Glomerular endothelial cell (primary cell): ENCODE measurements around the gene NEDD8. TPM values are rescaled to one million over a fixed set of nuclear protein-coding genes. Genes with fewer than 3 reads are reported as not detected.
A peak's percentile ranks its signal among the peaks of the same experiment; 100 is the strongest.

Experiments used
- DNase-seq: peaks from one replicate; pipeline ENCODE4 v3.0.0-alpha.2; 2011; ENCODE audit warnings: low read depth, low spot score; ENCODE audit errors: extremely low read depth
- total RNA-seq: library from RNA; depleted of rRNA; stranded (reverse); fragments of >200 nt; gene quantifications from 2 replicates; pipeline ENCODE4 v1.2.3, GENCODE V29; 2015

Gene NEDD8
- total RNA-seq: 226 and 248 TPM in 2 replicates

DNA sequence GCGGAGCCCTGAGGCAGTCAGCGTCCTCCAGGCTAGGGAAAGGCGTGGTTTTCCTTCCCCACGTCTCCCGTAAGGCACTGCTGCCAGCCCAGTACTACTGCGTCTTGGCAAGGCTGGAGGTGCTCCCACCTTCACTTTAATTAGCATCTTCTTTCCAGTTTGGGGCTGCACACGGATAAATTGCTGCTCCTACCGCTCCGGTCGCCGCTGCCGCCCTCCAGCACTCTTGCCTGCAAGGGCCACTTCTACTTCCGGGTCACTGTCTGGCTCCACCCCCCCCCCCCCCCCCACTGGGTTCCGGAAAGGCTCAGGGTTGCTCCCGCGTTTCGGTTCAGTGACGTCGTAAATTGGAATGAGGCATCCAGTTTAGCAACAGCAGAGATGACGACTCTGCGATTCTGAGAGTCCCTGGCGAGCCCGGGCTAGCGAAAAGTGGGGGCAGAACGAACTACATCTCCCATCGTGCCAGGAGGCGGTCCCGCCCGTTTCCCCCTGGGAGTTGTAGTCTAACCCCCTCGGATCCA lies at the start of gene NEDD8:
Gene NEDD8, minus strand, starts transcription at position 247 of the 524 bp plus-strand sequence. Its CDS starts 100 bp downstream, at position 147.
- DNase-seq: peak; percentile 71

DNA sequence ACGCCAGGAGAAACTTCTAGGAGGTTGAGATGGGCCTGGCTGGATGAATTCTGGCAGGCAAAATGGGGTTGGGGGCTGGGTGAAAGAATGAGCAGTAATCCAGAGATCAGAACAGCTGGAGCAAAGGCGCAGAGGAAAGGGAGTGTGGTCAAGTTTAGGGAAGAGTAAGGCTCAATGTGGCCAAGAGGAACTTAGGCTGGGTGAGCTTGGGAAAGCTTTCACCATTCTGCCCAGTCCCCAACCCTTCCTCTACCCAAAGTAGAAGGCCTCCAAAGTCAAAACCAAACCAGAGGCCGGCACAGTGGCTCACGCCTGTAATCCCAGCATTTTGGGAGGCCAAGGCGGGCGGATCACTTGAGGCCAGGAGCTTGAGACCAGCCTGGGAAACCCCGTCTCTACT lies 49.5 kb upstream of the NEDD8 start:
- DNase-seq: no peak

DNA sequence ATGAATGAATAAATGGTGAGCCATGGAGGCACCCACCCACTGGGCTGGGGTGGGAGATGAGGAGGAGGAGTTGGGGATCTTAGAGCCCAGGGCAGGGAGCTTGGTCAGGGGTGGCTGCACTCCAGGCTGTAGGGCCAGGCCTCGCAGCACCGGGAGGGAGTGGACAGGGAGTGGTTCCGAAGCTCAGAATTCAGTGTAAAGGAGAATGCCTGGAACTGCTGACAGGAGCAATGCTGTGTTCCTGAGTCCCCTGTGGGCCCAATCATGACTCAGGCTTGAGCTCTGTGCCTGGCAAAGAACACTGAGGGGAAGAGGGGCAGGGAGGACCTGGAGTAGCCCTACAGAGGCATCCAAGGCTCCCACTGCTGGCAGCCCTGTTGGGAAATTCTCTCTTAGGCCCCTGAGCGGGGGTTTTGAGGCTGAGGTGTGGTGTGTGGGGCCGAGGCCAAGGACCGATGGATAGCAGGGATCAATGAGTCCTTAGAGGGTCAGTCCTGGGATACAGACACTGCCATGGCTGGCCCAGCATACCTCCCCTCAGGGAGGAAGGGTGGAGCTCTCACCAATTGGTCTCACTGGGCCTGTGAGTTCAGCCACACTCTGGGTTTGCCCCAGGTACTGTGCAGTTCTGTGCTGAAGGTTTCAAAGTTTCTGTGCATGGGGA lies 48.8 kb upstream of the NEDD8 start:
- no peak for DNase-seq

DNA sequence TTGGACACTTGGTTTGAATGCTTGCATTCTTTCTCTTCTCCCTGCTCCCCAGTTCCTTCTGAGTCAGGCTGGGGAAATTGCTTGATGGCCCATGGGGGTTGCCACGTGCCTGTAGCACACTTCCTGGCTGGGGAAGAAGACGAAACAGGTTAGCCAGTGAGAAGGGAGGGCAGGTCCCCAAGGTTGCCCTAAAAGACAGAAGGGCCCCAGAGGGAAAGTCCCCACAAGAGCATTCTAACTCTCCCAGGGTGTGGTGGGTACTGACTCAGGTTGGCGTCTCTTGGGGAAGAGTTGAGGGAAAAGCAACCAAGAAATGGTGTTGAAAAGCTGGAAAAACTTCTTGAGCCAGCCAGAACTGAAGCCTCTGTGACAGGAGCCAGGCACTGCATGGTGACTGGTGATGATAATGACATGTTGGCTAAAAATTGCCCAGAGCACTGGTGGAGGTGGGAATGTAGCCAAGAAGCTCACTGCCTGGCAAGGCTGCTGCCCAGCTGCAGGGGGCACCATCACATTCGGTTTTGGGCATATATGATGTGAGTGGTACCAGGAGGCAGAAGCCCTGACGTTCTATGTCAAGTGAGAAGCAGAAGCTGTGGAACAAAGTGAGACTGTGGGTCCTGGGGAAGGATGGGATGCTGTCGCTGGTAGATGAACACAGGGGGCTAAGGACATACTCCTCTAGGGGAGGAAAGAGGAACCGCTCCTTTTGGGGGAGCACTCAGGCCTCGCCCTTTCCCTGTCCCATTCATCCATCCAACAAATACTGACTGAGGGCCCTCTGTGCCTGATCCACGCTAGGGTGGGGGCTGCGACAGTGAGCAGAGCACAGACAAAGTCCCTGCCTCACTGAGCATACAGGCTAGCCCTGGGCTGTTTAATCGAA lies 47.4 kb upstream of the NEDD8 start:
- no peak for DNase-seq

DNA sequence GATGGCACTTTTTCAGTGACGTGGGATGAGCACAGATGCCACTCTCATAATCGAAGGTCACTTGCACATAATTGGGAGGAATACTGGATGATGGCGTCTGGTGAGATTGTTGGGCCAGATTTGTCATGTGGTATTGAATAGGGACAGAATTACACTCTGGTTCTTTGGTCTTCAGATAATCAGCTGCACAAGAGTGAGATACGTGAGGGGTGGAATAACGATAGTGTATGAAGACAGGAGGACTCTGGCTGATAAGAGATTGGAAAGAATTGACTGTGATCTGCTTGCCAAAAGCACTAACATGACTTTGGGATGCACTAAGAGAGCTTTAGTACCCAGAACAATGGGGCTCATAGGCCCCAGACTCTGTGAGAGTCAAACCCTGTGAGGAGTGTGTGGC lies 46.3 kb upstream of the NEDD8 start:
- no peak for DNase-seq

DNA sequence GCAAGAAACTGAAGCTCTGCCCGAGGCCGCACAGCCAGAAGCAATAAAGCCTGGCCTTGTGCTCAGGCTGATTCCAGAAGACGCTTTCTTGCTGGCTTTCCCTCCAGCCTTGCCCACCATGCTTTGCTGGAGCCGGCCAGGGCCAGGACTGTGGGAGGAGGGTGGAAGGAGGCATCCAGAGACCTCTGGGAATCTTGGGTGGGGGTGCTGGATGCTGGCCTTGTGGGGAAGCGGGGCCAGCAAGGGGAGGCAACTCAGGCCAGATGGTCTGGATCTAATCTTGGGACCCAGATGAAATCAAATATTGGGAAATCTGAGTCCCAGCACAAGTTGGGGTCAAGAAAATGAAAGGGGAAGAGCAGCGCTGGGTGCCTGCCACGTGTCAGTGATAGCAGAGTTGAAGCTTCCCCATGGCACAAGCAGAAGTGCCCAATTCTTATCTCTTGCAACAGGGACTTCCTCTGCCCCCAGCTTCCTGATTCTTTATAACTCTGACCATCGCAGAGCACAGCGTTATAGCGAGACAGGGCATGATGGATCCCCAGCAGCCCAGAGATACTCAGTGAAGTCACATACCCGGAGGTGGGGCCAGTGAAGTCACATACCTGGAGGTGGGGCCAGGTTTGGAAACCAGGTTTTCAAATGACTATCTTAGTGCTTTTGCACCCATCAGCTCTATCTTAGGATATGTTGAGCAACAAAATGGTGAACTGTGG lies 45.6 kb upstream of the NEDD8 start:
- DNase-seq: no peak

DNA sequence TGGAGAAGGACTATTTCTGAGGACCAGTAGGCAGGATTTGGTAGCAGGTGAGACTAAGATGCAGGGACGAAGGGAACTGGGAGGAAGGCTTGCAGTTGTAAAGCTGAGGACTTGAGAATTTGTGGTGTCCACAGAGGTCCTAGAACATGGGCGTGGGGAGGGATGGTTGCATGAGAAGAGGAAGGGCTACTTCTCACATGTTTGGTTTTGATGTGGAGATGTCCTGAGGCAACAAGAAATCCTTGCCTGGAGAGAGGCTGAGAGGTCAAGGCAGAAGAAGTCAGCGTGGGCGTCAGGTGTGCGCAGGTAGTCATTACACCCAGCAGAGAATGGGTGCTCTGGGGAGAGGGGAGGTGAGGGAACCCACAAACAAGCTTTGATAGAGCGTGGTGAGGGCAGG lies 44.9 kb upstream of the NEDD8 start:
- DNase-seq: no peak

DNA sequence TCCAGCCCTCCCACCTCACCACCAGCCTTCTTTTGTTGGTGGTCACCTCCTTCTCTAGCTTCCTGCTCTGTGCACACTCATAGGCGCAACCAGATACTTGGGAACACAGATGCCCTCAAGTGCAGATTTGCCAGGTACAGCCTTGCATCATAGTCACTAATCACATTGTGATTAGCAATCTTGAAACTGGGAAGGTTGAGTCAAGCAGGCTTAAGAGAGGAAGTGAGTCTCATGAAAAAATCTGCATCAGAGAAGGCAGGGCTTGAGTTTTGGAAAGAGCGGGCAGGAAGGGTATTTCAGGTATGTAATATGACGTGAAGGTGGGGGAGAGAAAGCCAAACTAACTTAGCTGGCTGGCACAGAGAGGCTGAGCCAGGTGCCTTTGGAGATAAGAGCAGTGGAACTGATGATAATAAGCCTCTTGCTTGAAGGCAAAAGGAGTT lies 42.0 kb upstream of the NEDD8 start:
- DNase-seq: no peak

DNA sequence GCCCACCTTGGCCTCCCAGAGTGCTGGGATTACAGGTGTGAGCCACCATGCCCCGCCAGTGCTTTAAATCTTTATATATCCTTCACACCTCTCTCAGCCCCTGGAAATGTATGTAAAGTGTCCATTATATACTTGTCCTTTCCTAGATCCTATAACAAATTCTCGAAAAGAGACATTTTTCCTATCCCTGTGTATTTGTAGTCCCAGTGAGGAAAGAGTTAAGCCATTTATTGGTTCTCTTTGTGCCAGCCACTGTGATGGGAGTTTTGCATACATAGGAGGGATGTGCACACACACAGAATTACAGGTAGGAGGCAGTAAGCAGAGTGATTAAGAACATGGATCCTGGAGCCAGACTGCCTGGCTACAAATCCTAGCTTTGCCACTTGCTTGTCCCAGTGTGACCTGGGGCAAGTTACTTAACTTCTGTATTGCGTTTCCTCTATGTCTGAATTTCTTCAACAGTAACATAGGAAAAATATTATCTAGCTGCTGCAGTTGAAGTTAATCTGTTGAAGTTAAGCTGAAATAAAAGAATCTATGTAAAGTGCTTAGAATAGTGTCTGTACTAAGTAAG lies 41.3 kb upstream of the NEDD8 start:
- no peak for DNase-seq

DNA sequence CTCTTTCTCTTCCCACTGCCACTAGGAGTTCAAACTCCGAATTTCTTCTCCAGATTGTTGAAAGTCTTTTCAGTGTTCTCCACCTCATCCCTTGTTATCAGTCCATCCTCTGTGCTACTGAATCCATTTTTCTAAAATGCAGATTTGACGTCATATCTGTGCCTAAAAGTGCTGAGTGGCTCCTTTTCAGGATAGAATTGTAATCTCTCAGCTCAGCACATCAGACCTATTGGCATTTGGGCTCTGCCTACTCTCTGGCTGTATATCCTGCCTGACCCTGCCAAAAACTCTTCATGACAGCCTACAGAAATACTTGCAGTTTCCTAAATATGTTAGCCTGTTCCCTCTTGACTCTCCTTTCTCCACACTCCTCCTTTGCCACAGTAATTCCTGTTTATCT lies 40.3 kb upstream of the NEDD8 start:
- no peak for DNase-seq

DNA sequence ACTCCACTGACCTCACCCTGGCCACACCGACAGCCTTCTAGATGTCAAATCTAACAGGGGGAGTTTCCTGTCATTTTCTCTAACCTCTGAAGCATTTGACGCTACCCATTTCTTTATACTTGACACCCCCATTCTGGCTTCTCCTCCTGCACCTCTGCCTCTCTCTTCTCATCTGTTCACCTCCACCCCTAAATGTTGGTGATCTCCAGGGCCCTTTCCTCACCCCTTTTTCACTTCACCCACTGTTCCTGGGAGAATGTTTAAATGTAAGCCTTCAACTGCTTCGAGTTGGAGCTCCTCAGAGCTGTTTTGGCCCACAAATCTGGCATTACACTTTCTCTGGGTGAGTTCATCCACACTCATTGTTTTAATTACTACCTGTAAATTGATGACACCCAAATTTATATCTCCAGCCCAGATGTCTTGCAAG lies 39.7 kb upstream of the NEDD8 start:
- DNase-seq: no peak

DNA sequence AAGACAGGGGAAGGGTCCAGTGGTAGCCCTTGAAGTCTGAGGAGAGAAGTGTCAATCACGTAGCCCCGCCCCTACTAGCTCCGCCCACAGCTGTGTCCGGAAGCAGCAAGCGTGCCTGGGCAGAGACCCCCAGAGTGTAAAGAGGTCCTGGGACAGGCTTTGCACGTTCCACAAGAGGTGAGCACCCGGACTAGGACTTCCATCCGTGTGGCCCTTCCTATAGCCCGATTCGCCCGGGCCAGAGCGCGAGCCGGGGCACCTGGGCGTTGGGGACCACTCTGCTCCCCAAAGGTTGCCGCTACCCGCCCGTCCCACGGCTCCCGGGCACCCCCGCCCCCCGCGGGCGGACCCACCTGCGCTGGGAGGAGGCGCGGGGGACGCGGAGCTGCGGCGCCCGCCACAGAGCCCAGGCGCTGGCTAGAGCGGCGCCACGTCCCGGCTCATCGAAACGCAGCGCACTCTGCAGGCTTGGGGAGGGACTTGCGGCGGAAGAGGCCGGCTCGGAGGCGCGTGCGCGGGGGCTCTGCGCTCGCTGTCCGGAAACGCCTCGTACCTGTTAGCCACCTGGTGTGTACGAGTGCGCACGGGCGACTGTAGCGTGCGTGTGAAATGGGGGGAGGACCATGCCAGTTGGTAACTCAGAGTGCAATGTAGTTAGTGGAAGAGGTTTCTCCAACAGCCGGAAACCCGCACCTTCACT lies 39.1 kb upstream of the NEDD8 start, which contains the start of gene RABGGTA:
Gene RABGGTA, minus strand, starts transcription at position 464 of the 700 bp plus-strand sequence. CDS start 482 bp downstream, outside the sequence.
- no peak for DNase-seq

DNA sequence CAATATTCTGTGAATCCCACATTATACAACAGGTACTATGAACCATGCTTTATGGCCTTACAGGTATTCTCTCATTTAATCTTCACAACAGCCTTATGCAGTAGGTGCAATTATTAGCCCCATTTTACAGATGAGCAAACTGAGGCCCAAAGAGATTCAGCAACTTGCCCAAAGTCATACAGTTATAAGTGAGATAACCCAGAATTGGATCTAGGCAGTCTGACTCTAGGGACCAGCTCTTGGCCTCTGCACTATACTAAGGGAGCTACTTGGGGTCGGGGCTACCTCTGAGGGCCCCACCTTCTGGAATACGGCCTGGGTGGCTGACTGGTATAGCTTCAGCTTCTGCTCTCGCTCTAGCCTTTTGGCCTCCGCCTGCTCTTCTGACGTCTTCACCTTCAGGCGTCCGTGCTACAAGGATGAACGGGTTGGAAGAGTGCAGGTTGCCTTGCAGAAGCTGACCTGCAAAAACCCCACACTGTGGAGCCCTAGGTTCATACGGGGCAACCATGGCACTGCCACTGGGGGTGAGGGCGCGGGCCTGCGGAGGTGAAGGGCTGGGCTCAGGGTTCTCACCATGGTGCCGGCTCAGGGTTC lies 38.5 kb upstream of the NEDD8 start:
- DNase-seq: no peak

DNA sequence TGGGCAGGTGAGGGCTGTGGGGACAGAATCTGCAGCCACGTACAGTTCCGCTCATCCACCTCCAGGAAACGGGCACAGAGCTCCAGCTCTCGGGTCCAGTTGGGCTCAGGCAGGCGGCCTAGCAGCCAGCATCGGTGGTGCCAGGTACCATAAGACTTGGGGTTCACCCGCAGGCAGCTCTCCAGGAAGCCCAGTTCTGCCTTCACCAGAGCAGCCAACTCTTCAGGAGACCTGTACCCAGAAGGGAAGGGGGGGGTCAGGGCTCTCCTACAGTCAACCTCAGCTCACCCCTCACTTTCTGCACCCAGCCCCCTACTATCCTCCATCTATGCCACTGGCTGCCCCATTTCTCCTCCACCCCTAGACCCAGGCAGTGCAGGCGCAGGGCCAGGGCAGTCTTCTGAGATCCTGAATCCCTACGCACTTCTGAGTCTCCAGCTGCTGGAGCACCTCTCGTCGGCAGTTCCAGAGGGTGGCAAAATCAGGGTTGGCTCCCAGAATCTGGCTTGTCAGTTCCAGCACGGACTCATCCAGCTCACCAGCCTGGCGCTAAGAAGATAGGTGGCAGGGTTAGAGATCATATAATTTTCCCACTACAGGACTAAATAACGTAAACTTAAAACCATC lies 37.9 kb upstream of the NEDD8 start:
- DNase-seq: no peak

DNA sequence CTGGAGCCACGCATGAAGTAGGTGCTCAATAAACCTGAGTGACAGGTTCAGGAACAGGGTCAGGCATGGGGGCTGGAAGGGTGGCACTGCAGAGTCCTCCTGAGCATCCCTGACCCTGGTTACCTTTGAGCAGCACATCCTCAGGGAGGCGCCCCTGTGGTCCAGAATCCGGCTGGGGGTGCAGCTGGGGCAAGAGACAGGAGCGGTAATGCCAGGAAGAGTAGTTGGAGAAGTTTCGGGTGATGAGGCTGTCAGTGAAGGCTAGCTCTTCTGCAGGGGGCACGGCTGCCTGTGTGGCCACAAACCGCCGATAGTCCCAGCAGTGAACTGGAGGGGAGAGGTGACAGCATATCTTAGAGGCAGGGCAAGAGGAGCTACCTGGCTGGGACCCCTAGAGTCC lies 37.2 kb upstream of the NEDD8 start:
- no peak for DNase-seq

DNA sequence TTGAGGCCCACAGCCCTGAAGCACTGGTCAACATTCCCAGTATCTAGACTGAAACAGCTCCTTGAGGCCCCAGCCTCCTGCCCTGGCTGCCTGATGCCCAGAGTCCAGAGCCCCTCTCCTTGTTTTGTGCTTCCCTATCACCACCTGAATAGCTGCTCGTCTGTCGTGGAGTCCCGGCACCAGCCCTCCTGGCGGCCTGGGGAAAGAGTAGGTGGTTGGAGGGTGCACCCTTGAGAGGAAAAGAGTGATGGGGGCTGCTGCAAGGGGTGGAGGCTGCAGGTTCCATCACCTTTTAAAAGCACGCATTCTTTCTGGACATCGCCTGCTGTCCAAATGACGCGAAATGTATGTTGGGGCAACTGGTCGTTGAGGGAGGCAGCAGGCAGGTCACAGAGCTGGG lies 36.1 kb upstream of the NEDD8 start:
- DNase-seq: no peak

DNA sequence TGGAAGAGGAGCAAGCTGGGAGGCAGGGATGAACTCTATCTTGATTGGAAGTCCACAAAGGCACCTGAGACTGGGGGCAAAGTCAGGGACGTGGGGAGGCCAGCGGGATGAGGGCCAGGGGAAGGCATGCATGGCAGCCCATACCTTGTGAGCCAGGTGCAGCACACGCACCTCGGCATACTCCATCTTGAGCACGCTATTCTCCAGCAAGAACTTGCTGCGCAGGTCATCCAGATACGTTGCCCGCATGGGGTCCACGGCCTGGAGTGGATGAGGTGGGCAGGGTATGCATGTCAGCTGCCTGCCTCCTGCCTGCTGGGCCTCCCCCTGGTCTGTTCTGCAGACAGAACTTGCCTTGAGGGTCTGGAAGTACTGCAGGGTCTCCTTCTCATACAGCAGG lies 35.3 kb upstream of the NEDD8 start:
- no peak for DNase-seq

DNA sequence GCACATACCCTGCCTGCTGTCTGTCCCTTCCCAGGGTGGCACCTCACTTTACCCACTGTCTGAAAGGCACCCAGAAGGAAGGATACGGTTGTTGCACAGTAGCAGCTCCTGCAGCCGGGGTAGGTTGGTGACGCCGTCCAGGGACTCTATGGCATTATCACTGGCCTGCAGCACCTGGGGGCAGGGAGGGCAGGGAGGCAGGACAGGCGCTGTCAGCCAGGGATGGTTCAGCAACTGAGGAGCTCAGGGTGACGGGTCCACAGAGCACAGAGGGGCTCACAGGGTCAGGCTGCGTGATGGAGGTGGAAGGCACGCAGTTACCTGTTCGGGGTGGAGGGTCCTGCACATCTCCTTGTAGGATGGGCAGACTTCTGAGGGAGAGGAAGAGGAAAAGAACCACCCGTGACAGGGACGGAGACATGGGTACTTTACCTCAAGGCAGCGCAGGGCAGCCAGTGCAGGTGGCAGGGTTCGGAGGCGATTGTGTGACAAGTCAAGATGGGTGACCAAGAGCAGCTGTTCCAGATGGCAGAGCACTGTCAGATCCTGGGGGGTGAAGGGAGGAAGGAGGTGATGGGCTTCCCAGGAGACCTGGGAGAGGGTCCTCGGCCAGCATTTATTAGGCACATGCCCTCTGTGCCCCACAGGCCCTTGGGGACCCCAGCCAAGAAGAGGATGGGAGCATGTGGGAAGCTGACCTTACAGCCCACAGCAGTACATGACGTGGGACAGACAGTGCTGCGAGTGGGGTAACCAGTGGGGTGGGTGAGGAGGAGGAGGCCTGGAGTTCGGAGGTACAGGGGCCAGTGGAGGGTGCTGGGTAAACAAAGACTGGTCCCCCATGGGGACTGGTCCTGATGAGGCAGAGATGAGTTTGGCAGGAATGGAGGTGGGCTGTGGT lies 34.4 kb upstream of the NEDD8 start:
- DNase-seq: no peak
